ENCODE data around the gene ATG4B. TPM values are rescaled to one million over a fixed set of nuclear protein-coding genes. Genes with fewer than 3 reads are reported as not detected.

Gene ATG4B
- total RNA-seq, 1 donor from 2014 or later = 82.9 TPM

GRCh38 chr2:241690202-241690717 lies 52.8 kb downstream of the ATG4B start:
- DNase-seq (ENCODE audit: low spot score) = no peak

GRCh38 chr2:241692448-241692847 lies 55.0 kb downstream of the ATG4B start:
- no peak for DNase-seq (ENCODE audit: low spot score)

- no peak for DNase-seq (ENCODE audit: low spot score)
These were observed 58.2 kb downstream of the ATG4B start for GRCh38 chr2:241695651-241696050.

GRCh38 chr2:241701149-241701398 lies 63.6 kb downstream of the ATG4B start:
- no peak for DNase-seq (ENCODE audit: low spot score)

GRCh38 chr2:241701399-241702154 lies 64.1 kb downstream of the ATG4B start, which contains the start of gene ING5:
ING5 (plus strand) TSS chr2:241702039; CDS start chr2:241702066, 27 bp downstream.
- peak; percentile 97 for DNase-seq (ENCODE audit: low spot score)

- peak; percentile 89 for DNase-seq (ENCODE audit: low spot score)
These were observed 64.9 kb downstream of the ATG4B start for GRCh38 chr2:241702155-241703031.

- DNase-seq (ENCODE audit: low spot score) = no peak
These were observed 65.6 kb downstream of the ATG4B start for GRCh38 chr2:241703032-241703604.

GRCh38 chr2:241706537-241706936 lies 69.0 kb downstream of the ATG4B start:
- DNase-seq (ENCODE audit: low spot score) = no peak

- DNase-seq (ENCODE audit: low spot score) = no peak
These were observed 71.4 kb downstream of the ATG4B start for GRCh38 chr2:241708879-241709278.

GRCh38 chr2:241719093-241719492 lies 81.6 kb downstream of the ATG4B start:
- DNase-seq (ENCODE audit: low spot score) = no peak

GRCh38 chr2:241720099-241720498 lies 82.6 kb downstream of the ATG4B start:
- no peak for DNase-seq (ENCODE audit: low spot score)

- DNase-seq (ENCODE audit: low spot score) = no peak
These were observed 83.1 kb downstream of the ATG4B start for GRCh38 chr2:241720560-241720959.

- DNase-seq (ENCODE audit: low spot score) = no peak
These were observed 84.4 kb downstream of the ATG4B start for GRCh38 chr2:241721852-241722251.

- DNase-seq (ENCODE audit: low spot score) = no peak
These were observed 85.5 kb downstream of the ATG4B start for GRCh38 chr2:241722896-241723454.

Other genes starting within 250 kb of the ATG4B start
- gene STK25, start 129.1 kb upstream of the ATG4B start, total RNA-seq = 166 TPM
- gene BOK, start 78.9 kb upstream of the ATG4B start, total RNA-seq = 16.0 TPM
- gene THAP4, start 535 bp upstream of the ATG4B start, total RNA-seq = 41.9 TPM
- gene DTYMK, start 49.1 kb downstream of the ATG4B start, total RNA-seq = 15.7 TPM
- 48.0 TPM for gene ING5, start 64.3 kb downstream of the ATG4B start, total RNA-seq
- 67.7 TPM for gene D2HGDH, start 96.9 kb downstream of the ATG4B start, total RNA-seq
- gene GAL3ST2, start 139.1 kb downstream of the ATG4B start, total RNA-seq = 0.47 TPM
- 0.49 TPM for gene NEU4, start 171.5 kb downstream of the ATG4B start, total RNA-seq
- 0.57 TPM for gene PDCD1, start 221.2 kb downstream of the ATG4B start, total RNA-seq
- gene RTP5, start 232.0 kb downstream of the ATG4B start, total RNA-seq = 0.21 TPM

Measured in ureter (tissue), 1 donor.